SK-N-SH (cell line): Measurements from ENCODE around the gene PTPRK. TPM values are rescaled to one million over a fixed set of nuclear protein-coding genes. Genes with fewer than 3 reads are reported as not detected.

Source experiments
- CTCF ChIA-PET: fragments of 300-600, 350-600 bp; formaldehyde crosslinking; extraction: SDS; loops from one replicate; lab custom pipeline; 2021; lab: Yijun Ruan, JAX
- POLR2A ChIA-PET: fragments of 350-600 bp; sonication (Branson Sonifier 250); formaldehyde crosslinking; extraction: SDS; loops from one replicate; lab custom pipeline; 2020; ENCODE audit warnings: antibody characterized with exemption, inconsistent platforms; lab: Yijun Ruan, JAX
- DNase-seq: peaks from one replicate; pipeline ENCODE4 v3.0.0; 2012
- H2AFZ ChIP-seq: fragments of 200-600 bp; sonication (generic); 2 replicates; pipeline ENCODE4 v1.8.1; 2016; ENCODE audit warnings: antibody characterized with exemption, mild to moderate bottlenecking, low read depth
- H3F3A ChIP-seq: fragments of 200-600 bp; sonication (generic); replicated peaks from 2 replicates; pipeline ENCODE3; 2016; ENCODE audit warnings: antibody characterized with exemption, mild to moderate bottlenecking; ENCODE audit not compliant: insufficient read depth
- H3K27ac ChIP-seq, 2 experiments: fragments of 200-500 bp in 1 of 2; fragments of 200-600 bp in 1 of 2; sonication (Bioruptor generic) in 1 of 2; sonication (generic), shearing (Covaris generic) in 1 of 2; 2 replicates each; pipeline versions ENCODE4 v1.5.1 to v1.6.1; 2014 to 2016; ENCODE audit warnings: low read depth in 2 of 2, inconsistent platforms in 1 of 2, low read length in 1 of 2, mild to moderate bottlenecking in 1 of 2, mixed read lengths in 1 of 2
- H3K27me3 ChIP-seq: fragments of 200-600 bp; sonication (generic), shearing (Covaris generic); 2 replicates; pipeline ENCODE4 v1.6.1; 2016; ENCODE audit warnings: mixed run types; ENCODE audit not compliant: insufficient read depth
- H3K36me3 ChIP-seq, 2 experiments: fragments of 200-500 bp in 1 of 2; fragments of 200-600 bp in 1 of 2; sonication (Bioruptor generic) in 1 of 2; sonication (generic) in 1 of 2; replicated peaks in 1 of 2; 2 replicates each; pipeline versions ENCODE3 to v1.5.1; 2014 to 2016; ENCODE audit warnings: low read length in 1 of 2, mild to moderate bottlenecking in 1 of 2; ENCODE audit not compliant: insufficient read depth in 2 of 2, control insufficient read depth in 1 of 2
- H3K4me1 ChIP-seq, 2 experiments: fragments of 200-500 bp in 1 of 2; fragments of 200-600 bp in 1 of 2; sonication (Bioruptor generic) in 1 of 2; sonication (generic), shearing (Covaris generic) in 1 of 2; 2 replicates each; pipeline versions ENCODE4 v1.5.1 to v1.6.1; 2014 to 2016; ENCODE audit warnings: low read depth in 1 of 2, low read length in 1 of 2, mixed run types in 1 of 2; ENCODE audit not compliant: insufficient read depth in 2 of 2, control insufficient read depth in 1 of 2
- H3K4me2 ChIP-seq: fragments of 200-600 bp; sonication (generic), shearing (Covaris generic); 2 replicates; pipeline ENCODE4 v1.6.1; 2017; ENCODE audit warnings: mixed run types
- H3K4me3 ChIP-seq, 2 experiments: fragments of 200-500 bp in 1 of 2; fragments of 200-600 bp in 1 of 2; sonication (Bioruptor generic) in 1 of 2; sonication (generic), shearing (Covaris generic) in 1 of 2; 2 replicates each; pipeline versions ENCODE4 v1.5.1 to v1.8.1; 2014 to 2016; ENCODE audit warnings: low read depth in 2 of 2, inconsistent platforms in 1 of 2, low read length in 1 of 2, mild to moderate bottlenecking in 1 of 2, mixed read lengths in 1 of 2, moderate library complexity in 1 of 2
- H3K79me2 ChIP-seq: fragments of 200-600 bp; sonication (generic); 2 replicates; pipeline ENCODE4 v1.8.1; 2017; ENCODE audit warnings: mild to moderate bottlenecking; ENCODE audit not compliant: insufficient read depth
- H3K9ac ChIP-seq: fragments of 200-600 bp; sonication (generic); 2 replicates; pipeline ENCODE4 v1.6.1; 2017; ENCODE audit warnings: mixed run types
- H3K9me2 ChIP-seq: fragments of 200-600 bp; sonication (generic); 2 replicates; pipeline ENCODE4 v1.6.1; 2017; ENCODE audit warnings: mixed run types
- H3K9me3 ChIP-seq: fragments of 200-600 bp; sonication (generic); 2 replicates; pipeline ENCODE4 v1.6.1; 2017; ENCODE audit warnings: mixed run types, mild to moderate bottlenecking, moderate library complexity
- H4K20me1 ChIP-seq: fragments of 200-600 bp; sonication (generic); 2 replicates; pipeline ENCODE4 v1.6.1; 2017; ENCODE audit warnings: mild to moderate bottlenecking, mixed run types; ENCODE audit not compliant: insufficient read depth
- EP300 ChIP-seq, 2 experiments: IDR thresholded peaks; 2 replicates each; pipeline versions ENCODE4 v1.4.0 to v1.6.1; 2012; ENCODE audit warnings: borderline replicate concordance in 1 of 2, low read depth in 1 of 2, low read length in 1 of 2
- EZH2phosphoT487 ChIP-seq: fragments of 200-600 bp; sonication (generic); IDR thresholded peaks from 2 replicates; pipeline ENCODE4 v1.6.1; 2017; ENCODE audit warnings: low read depth, mixed run types, mild to moderate bottlenecking, antibody characterized with exemption, moderate library complexity, borderline replicate concordance
- FOSL2 ChIP-seq: IDR thresholded peaks from 2 replicates; pipeline ENCODE4 v1.4.0; 2012; ENCODE audit warnings: low read depth, mild to moderate bottlenecking, moderate library complexity, borderline replicate concordance
- FOXM1 ChIP-seq: IDR thresholded peaks from 2 replicates; pipeline ENCODE4 v1.4.0; 2012; ENCODE audit warnings: low read depth, mild to moderate bottlenecking
- GABPA ChIP-seq: IDR thresholded peaks from 2 replicates; pipeline ENCODE4 v1.4.0; 2012; ENCODE audit warnings: low read depth, mild to moderate bottlenecking
- GATA2 ChIP-seq: sonication (generic); formaldehyde crosslinking; IDR thresholded peaks from 2 replicates; pipeline ENCODE4 v1.5.0; 2020; ENCODE audit warnings: mild to moderate bottlenecking, missing genetic modification reagents
- JUND ChIP-seq: IDR thresholded peaks from 2 replicates; pipeline ENCODE4 v1.4.0; 2012
- MEF2A ChIP-seq: IDR thresholded peaks from 2 replicates; pipeline ENCODE4 v1.4.0; 2012; ENCODE audit warnings: low read depth, borderline replicate concordance
- MXI1 ChIP-seq: IDR thresholded peaks from 2 replicates; pipeline ENCODE4 v1.6.1; 2012; ENCODE audit warnings: mild to moderate bottlenecking, low read depth, low read length, improper control_type of control experiment
- NFIC ChIP-seq: IDR thresholded peaks from 2 replicates; pipeline ENCODE4 v1.4.0; 2012; ENCODE audit warnings: borderline replicate concordance
- NRF1 ChIP-seq: IDR thresholded peaks from 2 replicates; pipeline ENCODE4 v1.6.1; 2012; ENCODE audit warnings: low read depth, mild to moderate bottlenecking, low read length
- POLR2AphosphoS5 ChIP-seq: IDR thresholded peaks from 2 replicates; pipeline ENCODE4 v1.6.1; 2012; ENCODE audit warnings: low read depth, low read length
- RAD21 ChIP-seq: IDR thresholded peaks from 2 replicates; pipeline ENCODE4 v1.6.1; 2012; ENCODE audit warnings: mild to moderate bottlenecking, low read length
- RFX5 ChIP-seq: IDR thresholded peaks from 2 replicates; pipeline ENCODE4 v1.6.1; 2012; ENCODE audit warnings: mild to moderate bottlenecking, improper control_type of control experiment, low read length
- RXRA ChIP-seq: IDR thresholded peaks from 2 replicates; pipeline ENCODE4 v1.4.0; 2012; ENCODE audit warnings: low read depth, mild to moderate bottlenecking, borderline replicate concordance
- SIN3A ChIP-seq: IDR thresholded peaks from 2 replicates; pipeline ENCODE4 v1.6.1; 2012; ENCODE audit warnings: low read depth, mild to moderate bottlenecking, low read length, moderate library complexity, borderline replicate concordance
- SMC3 ChIP-seq: IDR thresholded peaks from 2 replicates; pipeline ENCODE4 v1.6.1; 2012; ENCODE audit warnings: low read depth, low read length, improper control_type of control experiment
- TAF1 ChIP-seq: IDR thresholded peaks from 2 replicates; pipeline ENCODE4 v1.6.1; 2012; ENCODE audit warnings: low read depth, mild to moderate bottlenecking, low read length, moderate library complexity, borderline replicate concordance
- TCF12 ChIP-seq: IDR thresholded peaks from 2 replicates; pipeline ENCODE4 v1.4.0; 2012
- TEAD4 ChIP-seq: IDR thresholded peaks from 2 replicates; pipeline ENCODE4 v1.4.0; 2012; ENCODE audit warnings: mild to moderate bottlenecking, borderline replicate concordance; ENCODE audit not compliant: insufficient read depth
- WGBS: methylation state at CpG from one replicate; pipeline ENCODE4 v1.1.6; 2017; ENCODE audit warnings: low lambda C conversion rate; 5-methylcytosine and 5-hydroxymethylcytosine counted together
- polyA plus RNA-seq, 3 experiments: library from polyadenylated mRNA; depleted of rRNA; stranded (reverse); fragments of >200 nt; gene quantifications; 2 replicates each; pipeline ENCODE4 v1.2.3, GENCODE V29; 2012
- TF ChIP-seq, protein P1 (sequence below): IDR thresholded peaks from 2 replicates; pipeline ENCODE4 v1.4.0; 2012; ENCODE audit warnings: low read depth, borderline replicate concordance
- TF ChIP-seq, protein P2 (sequence below): fragments of 150-350 bp; IDR thresholded peaks from 2 replicates; pipeline ENCODE4 v1.6.1; 2017; ENCODE audit warnings: antibody characterized with exemption, low read length, low read depth, borderline replicate concordance
- TF ChIP-seq, protein P3 (sequence below): IDR thresholded peaks from 2 replicates; pipeline ENCODE4 v1.4.0; 2012; ENCODE audit warnings: low read depth
- TF ChIP-seq, protein P4 (sequence below): IDR thresholded peaks from 2 replicates; pipeline ENCODE4 v1.6.1; 2012; ENCODE audit warnings: mild to moderate bottlenecking, low read depth, low read length, moderate library complexity

The PTPRK gene
- polyA plus RNA-seq, 1 of the 3 experiments (the other 2 are of a cell fraction), result 9.5 TPM

DNA sequence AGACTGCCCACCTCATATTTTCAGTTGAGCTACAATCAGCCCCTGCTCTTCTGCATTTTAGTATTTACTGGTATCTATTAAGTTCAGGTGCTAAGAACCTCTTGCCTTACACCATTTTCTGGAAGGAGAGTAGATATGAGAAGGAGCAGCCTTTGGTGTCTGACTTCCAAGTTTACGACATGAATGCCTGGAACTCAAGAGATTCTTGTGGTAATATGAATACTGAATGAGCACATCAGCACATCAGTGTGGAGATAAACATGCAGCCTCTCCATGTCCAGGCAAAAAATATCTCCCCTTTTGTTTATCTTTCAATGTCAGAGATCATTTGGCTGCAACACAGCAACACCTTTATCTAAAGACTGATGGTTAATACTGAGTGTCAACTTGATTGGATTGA is 553.8 kb downstream of the PTPRK start:
- H3K4me1 ChIP-seq, result no peaks in the 10 kb centered on the region
- no peaks in the 10 kb centered on the region for H4K20me1 ChIP-seq
- no peaks in the 10 kb centered on the region for H3K79me2 ChIP-seq
- H3K36me3 ChIP-seq, result peaks cover 4 to 22% of the 10 kb centered on the region in 2 experiments
- no peak overlapping the region for H3K27ac ChIP-seq
- no peaks in the 10 kb centered on the region for H3K27me3 ChIP-seq
- H3K9me3 ChIP-seq, result no peaks in the 10 kb centered on the region
- H3K4me2 ChIP-seq, result no peak overlapping the region
- ChIA-PET POLR2A (no interaction called here), CTCF (interaction anchor here (0.6 kb wide), 1 partner anchor 1229 kb away, joined by 3 read pairs; no protein-coding TSS in a partner anchor)
- no peak overlapping the region for H3K9ac ChIP-seq
- 94% methylated on average over 1 of the region's 1 CpG for WGBS
- H3K4me3 ChIP-seq, result no peak overlapping the region
- DNase-seq, result no peak
- no peak overlapping the region for H2AFZ ChIP-seq
- no peaks in the 10 kb centered on the region for H3F3A ChIP-seq
- H3K9me2 ChIP-seq, result no peaks in the 10 kb centered on the region; the same call in 1 of the 2 replicates
- no peak for TF ChIP-seq JUND
- TF ChIP-seq RAD21, result no peak
- no peak for TF ChIP-seq MXI1
- TF ChIP-seq NRF1, result no peak
- TF ChIP-seq, protein P1, sequence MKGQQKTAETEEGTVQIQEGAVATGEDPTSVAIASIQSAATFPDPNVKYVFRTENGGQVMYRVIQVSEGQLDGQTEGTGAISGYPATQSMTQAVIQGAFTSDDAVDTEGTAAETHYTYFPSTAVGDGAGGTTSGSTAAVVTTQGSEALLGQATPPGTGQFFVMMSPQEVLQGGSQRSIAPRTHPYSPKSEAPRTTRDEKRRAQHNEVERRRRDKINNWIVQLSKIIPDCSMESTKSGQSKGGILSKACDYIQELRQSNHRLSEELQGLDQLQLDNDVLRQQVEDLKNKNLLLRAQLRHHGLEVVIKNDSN, result no peak
- no peak for TF ChIP-seq NFIC
- TF ChIP-seq TCF12, result no peak
- no peak for TF ChIP-seq SIN3A
- no peak for TF ChIP-seq GATA2
- no peak for TF ChIP-seq SMC3
- TF ChIP-seq, protein P2, sequence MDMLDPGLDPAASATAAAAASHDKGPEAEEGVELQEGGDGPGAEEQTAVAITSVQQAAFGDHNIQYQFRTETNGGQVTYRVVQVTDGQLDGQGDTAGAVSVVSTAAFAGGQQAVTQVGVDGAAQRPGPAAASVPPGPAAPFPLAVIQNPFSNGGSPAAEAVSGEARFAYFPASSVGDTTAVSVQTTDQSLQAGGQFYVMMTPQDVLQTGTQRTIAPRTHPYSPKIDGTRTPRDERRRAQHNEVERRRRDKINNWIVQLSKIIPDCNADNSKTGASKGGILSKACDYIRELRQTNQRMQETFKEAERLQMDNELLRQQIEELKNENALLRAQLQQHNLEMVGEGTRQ, result no peak
- TF ChIP-seq TAF1, result no peak
- TF ChIP-seq, protein P3, sequence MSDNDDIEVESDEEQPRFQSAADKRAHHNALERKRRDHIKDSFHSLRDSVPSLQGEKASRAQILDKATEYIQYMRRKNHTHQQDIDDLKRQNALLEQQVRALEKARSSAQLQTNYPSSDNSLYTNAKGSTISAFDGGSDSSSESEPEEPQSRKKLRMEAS, result no peak
- TF ChIP-seq MEF2A, result no peak
- TF ChIP-seq EZH2phosphoT487, result no peak
- no peak for TF ChIP-seq RFX5
- no peak for TF ChIP-seq FOXM1
- TF ChIP-seq TEAD4, result no peak
- TF ChIP-seq FOSL2, result no peak

DNA sequence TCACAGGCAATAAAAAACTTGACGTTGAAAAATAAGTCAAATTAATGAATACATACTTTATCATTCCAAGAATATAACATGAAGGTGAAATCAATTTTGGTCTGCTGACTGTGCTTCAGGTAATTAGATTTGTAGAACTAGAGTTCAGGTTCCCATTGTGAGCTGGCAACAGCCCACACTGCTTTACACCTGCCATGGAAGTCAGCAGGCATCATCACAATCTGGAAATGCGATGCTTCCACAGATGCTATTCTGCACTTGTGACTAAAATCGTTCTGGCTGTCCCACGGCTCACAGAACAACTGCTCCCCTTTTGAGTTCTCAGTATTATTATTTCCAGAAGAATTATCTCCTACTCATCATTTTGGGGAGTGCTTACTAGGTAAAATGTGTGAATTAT is 556.9 kb downstream of the PTPRK start:
- H3K4me2 ChIP-seq, result no peak overlapping the region
- no peaks in the 10 kb centered on the region for H3K4me1 ChIP-seq
- no peak overlapping the region for H3K27ac ChIP-seq
- H3K4me3 ChIP-seq, result no peak overlapping the region
- H3F3A ChIP-seq, result no peaks in the 10 kb centered on the region
- no peaks in the 10 kb centered on the region for H3K9me3 ChIP-seq
- ChIA-PET CTCF (no interaction called here), POLR2A (no interaction called here)
- DNase-seq, result no peak
- no peak overlapping the region for H2AFZ ChIP-seq
- peaks cover 0 to 12% of the 10 kb centered on the region in 2 experiments for H3K36me3 ChIP-seq
- no peaks in the 10 kb centered on the region for H4K20me1 ChIP-seq
- no peak overlapping the region for H3K9ac ChIP-seq
- H3K27me3 ChIP-seq, result no peaks in the 10 kb centered on the region
- no peaks in the 10 kb centered on the region for H3K79me2 ChIP-seq
- 54% methylated on average over 4 of the region's 4 CpGs for WGBS
- H3K9me2 ChIP-seq, result no peaks in the 10 kb centered on the region; the same call in 1 of the 2 replicates
- TF ChIP-seq EP300 (IDR thresholded peaks at IDR 0.05; ENCODE audit: borderline replicate concordance in 1 of 2, low read depth in 1 of 2, low read length in 1 of 2) (no peak), TCF12 (no peak), FOSL2 (no peak), GABPA (no peak), POLR2AphosphoS5 (no peak), RAD21 (no peak), JUND (no peak), RXRA (no peak)
- TF ChIP-seq, protein P4, sequence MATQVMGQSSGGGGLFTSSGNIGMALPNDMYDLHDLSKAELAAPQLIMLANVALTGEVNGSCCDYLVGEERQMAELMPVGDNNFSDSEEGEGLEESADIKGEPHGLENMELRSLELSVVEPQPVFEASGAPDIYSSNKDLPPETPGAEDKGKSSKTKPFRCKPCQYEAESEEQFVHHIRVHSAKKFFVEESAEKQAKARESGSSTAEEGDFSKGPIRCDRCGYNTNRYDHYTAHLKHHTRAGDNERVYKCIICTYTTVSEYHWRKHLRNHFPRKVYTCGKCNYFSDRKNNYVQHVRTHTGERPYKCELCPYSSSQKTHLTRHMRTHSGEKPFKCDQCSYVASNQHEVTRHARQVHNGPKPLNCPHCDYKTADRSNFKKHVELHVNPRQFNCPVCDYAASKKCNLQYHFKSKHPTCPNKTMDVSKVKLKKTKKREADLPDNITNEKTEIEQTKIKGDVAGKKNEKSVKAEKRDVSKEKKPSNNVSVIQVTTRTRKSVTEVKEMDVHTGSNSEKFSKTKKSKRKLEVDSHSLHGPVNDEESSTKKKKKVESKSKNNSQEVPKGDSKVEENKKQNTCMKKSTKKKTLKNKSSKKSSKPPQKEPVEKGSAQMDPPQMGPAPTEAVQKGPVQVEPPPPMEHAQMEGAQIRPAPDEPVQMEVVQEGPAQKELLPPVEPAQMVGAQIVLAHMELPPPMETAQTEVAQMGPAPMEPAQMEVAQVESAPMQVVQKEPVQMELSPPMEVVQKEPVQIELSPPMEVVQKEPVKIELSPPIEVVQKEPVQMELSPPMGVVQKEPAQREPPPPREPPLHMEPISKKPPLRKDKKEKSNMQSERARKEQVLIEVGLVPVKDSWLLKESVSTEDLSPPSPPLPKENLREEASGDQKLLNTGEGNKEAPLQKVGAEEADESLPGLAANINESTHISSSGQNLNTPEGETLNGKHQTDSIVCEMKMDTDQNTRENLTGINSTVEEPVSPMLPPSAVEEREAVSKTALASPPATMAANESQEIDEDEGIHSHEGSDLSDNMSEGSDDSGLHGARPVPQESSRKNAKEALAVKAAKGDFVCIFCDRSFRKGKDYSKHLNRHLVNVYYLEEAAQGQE, result no peak
- TF ChIP-seq, protein P3, result no peak
- TF ChIP-seq, protein P2, result no peak
